ENCODE results near the gene PPME1. TPM values are rescaled to one million over a fixed set of nuclear protein-coding genes. Genes with fewer than 3 reads are reported as not detected.
A peak's percentile ranks its signal among the peaks of the same experiment; 100 is the strongest.

PPME1 gene
- total RNA-seq, 1 experiment from 2014 or later, result 99.4 TPM

DNA sequence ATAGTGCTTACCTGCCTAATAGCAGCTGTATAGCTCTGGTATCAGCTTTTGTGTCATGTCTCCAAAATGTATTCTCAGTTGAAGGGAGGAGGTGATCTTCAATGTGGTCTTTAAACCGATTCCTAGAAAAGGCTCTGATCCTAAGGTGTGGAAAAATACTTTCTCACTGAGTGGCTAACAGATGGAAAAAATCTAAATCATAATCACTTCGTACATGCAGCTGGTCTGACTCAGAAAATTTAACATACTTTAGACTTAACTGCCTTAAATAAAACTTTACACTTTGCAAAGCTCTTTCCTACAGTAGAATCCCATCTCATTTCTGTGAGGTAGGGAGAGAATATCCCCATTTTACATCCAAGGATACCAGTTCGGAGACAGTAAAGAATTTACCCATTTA lies 38.3 kb upstream of the PPME1 start:
- Histone ChIP-seq H3K4me3 (ENCODE audit: low read depth in 2 of 2, low read length in 2 of 2) (no peak overlapping the region), H3K27me3 (ENCODE audit: control insufficient read depth, insufficient read depth, low read length) (no peaks in the 10 kb centered on the region), H3K36me3 (ENCODE audit: control insufficient read depth, insufficient read depth, low read length) (no peaks in the 10 kb centered on the region; the same call in 1 of the 2 replicates), H3K27ac (ENCODE audit: low read length) (peak overlapping the region; percentile 2), H3K9me3 (ENCODE audit: control insufficient read depth, insufficient read depth, low read depth, low read length) (no peaks in the 10 kb centered on the region), H3K4me1 (ENCODE audit: control insufficient read depth, insufficient read depth, low read length) (peaks cover 30% of the 10 kb centered on the region)
- ChIA-PET POLR2A (no interaction called here), CTCF (no interaction called here)
- intact Hi-C loops (cut with micrococcal nuclease; ENCODE audit: unreplicated experiment), result no loop called here
- ATAC-seq (no peak; the same call in 1 of the 2 replicates), DNase-seq (ENCODE audit: low read depth, low spot score) (no peak)
- no TSS peak for BruUV-seq (replicated peaks)
- in situ Hi-C loops (cut with HindIII; ENCODE audit: low pct_unique_long_range_greater_than_20kb, low sequenced_read_pairs), result no loop called here
- TF ChIP-seq, protein P1, sequence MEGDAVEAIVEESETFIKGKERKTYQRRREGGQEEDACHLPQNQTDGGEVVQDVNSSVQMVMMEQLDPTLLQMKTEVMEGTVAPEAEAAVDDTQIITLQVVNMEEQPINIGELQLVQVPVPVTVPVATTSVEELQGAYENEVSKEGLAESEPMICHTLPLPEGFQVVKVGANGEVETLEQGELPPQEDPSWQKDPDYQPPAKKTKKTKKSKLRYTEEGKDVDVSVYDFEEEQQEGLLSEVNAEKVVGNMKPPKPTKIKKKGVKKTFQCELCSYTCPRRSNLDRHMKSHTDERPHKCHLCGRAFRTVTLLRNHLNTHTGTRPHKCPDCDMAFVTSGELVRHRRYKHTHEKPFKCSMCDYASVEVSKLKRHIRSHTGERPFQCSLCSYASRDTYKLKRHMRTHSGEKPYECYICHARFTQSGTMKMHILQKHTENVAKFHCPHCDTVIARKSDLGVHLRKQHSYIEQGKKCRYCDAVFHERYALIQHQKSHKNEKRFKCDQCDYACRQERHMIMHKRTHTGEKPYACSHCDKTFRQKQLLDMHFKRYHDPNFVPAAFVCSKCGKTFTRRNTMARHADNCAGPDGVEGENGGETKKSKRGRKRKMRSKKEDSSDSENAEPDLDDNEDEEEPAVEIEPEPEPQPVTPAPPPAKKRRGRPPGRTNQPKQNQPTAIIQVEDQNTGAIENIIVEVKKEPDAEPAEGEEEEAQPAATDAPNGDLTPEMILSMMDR (IDR thresholded peaks at IDR 0.05), result no peak
- TF ChIP-seq TCF7L2 (IDR thresholded peaks at IDR 0.05; ENCODE audit: low read depth, low read length), result no peak
- TF ChIP-seq, protein P2, sequence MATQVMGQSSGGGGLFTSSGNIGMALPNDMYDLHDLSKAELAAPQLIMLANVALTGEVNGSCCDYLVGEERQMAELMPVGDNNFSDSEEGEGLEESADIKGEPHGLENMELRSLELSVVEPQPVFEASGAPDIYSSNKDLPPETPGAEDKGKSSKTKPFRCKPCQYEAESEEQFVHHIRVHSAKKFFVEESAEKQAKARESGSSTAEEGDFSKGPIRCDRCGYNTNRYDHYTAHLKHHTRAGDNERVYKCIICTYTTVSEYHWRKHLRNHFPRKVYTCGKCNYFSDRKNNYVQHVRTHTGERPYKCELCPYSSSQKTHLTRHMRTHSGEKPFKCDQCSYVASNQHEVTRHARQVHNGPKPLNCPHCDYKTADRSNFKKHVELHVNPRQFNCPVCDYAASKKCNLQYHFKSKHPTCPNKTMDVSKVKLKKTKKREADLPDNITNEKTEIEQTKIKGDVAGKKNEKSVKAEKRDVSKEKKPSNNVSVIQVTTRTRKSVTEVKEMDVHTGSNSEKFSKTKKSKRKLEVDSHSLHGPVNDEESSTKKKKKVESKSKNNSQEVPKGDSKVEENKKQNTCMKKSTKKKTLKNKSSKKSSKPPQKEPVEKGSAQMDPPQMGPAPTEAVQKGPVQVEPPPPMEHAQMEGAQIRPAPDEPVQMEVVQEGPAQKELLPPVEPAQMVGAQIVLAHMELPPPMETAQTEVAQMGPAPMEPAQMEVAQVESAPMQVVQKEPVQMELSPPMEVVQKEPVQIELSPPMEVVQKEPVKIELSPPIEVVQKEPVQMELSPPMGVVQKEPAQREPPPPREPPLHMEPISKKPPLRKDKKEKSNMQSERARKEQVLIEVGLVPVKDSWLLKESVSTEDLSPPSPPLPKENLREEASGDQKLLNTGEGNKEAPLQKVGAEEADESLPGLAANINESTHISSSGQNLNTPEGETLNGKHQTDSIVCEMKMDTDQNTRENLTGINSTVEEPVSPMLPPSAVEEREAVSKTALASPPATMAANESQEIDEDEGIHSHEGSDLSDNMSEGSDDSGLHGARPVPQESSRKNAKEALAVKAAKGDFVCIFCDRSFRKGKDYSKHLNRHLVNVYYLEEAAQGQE (IDR thresholded peaks at IDR 0.05; ENCODE audit: insufficient read depth in 1 of 2, low read depth in 2 of 2, low read length in 1 of 2), result no peak
- TF ChIP-seq POLR2AphosphoS5 (IDR thresholded peaks at IDR 0.05; ENCODE audit: low read depth, low read length), result no peak
- TF ChIP-seq SIN3A (IDR thresholded peaks at IDR 0.05; ENCODE audit: borderline replicate concordance, insufficient read depth, low read depth, low read length), result no peak

DNA sequence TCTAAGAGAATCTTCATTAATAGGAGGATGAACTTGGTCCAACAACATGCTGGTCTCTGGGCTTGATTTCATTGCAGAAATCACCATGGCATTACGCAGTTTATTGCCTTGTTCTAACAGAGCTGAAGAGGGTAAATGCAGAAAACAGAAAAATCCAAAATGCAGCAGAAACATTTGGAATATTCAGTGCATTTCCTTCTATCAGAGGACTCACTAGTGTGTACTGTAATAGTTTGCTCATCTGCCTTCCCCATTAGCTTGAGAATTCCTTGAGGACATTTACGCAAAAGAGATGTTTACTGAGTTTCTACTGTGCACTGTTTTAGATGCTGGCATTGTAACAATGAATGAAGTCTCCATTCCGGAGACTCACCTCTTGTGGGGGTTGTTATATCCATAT lies 37.7 kb upstream of the PPME1 start:
- H3K36me3 ChIP-seq (ENCODE audit: control insufficient read depth, insufficient read depth, low read length), result no peaks in the 10 kb centered on the region; the same call in 1 of the 2 replicates
- peak overlapping the region; percentile 2 for H3K27ac ChIP-seq (ENCODE audit: low read length)
- H3K9me3 ChIP-seq (ENCODE audit: control insufficient read depth, insufficient read depth, low read depth, low read length), result no peaks in the 10 kb centered on the region
- no peak for TF ChIP-seq TCF7L2 (IDR thresholded peaks at IDR 0.05; ENCODE audit: low read depth, low read length)
- TF ChIP-seq POLR2AphosphoS5 (IDR thresholded peaks at IDR 0.05; ENCODE audit: low read depth, low read length), result no peak
- TF ChIP-seq SIN3A (IDR thresholded peaks at IDR 0.05; ENCODE audit: borderline replicate concordance, insufficient read depth, low read depth, low read length), result no peak
- TF ChIP-seq, protein P1 (IDR thresholded peaks at IDR 0.05), result no peak
- TF ChIP-seq, protein P2 (IDR thresholded peaks at IDR 0.05; ENCODE audit: insufficient read depth in 1 of 2, low read depth in 2 of 2, low read length in 1 of 2), result no peak
- ATAC-seq, result no peak
- ChIA-PET CTCF (no interaction called here), POLR2A (no interaction called here)
- in situ Hi-C loops (cut with HindIII; ENCODE audit: low pct_unique_long_range_greater_than_20kb, low sequenced_read_pairs), result no loop called here
- no peak for DNase-seq (ENCODE audit: low read depth, low spot score)
- intact Hi-C loops (cut with micrococcal nuclease; ENCODE audit: unreplicated experiment), result no loop called here
- H3K4me3 ChIP-seq (ENCODE audit: low read depth in 2 of 2, low read length in 2 of 2), result no peak overlapping the region
- no peaks in the 10 kb centered on the region for H3K27me3 ChIP-seq (ENCODE audit: control insufficient read depth, insufficient read depth, low read length)
- BruUV-seq (replicated peaks), result no TSS peak
- H3K4me1 ChIP-seq (ENCODE audit: control insufficient read depth, insufficient read depth, low read length), result peaks cover 36% of the 10 kb centered on the region
